Activated CD4-positive, alpha-beta T cell treated with anti-CD3 and anti-CD28 coated beads, Interleukin-2, amount 50 U/mL, for 16 hours (primary cell): ENCODE measurements around the gene SYNDIG1.

ENCODE experiments used
- DNase-seq: peaks from one replicate; pipeline ENCODE4 v3.0.0-alpha.2; 2020

SYNDIG1 gene

DNA sequence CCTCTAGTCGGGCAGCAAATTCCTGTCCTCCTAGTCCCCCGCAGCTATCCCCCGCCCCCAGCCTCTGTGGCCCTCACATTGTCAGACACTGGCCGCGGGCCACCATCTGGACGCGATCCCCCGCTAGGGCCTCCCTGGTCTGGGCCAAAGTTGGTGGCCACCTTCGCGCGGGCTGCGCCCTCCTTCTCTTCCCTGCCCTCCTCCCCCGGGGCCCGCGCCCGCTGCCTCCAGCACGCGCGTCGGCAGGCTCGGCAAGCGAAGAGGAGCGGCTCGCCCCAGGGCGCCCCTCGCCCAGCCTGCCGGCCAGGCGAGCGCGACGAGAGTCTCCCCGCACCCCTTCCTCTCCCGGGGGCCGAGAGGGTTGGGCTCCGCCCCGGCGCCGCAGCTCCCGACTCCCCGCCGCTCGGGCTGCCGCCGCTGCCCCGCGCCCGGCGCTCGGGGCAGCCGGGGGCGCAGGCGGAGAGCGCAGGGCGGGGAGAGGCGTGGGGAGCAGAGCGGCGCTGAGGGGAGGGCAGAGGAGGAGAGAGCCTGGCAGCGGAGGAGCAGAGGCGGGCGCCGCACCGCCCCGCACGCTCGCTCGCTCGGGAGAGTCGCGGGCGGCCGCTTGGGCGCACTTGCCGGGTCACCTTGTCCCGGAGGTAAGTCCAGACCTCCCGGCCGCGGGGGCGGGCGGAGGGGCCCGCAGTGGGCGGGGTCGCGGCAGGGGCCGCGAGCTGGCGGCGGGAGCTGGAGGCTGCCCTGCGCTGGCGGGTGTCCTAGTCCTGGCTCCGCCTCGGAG lies at the start of gene SYNDIG1:
TSS of gene SYNDIG1 (plus strand) at position 514 of the 778 bp plus-strand sequence. CDS start 73,469 bp downstream, outside the sequence.
- no peak for DNase-seq

- DNase-seq: no peak
These were observed 49.6 kb upstream of the SYNDIG1 start for GRCh38 chr20:24419786-24420185.

- DNase-seq: no peak
These were observed 48.9 kb upstream of the SYNDIG1 start for GRCh38 chr20:24420567-24420966.

- DNase-seq: no peak
These were observed 48.4 kb upstream of the SYNDIG1 start for GRCh38 chr20:24421071-24421470.

GRCh38 chr20:24422091-24422760 lies 47.2 kb upstream of the SYNDIG1 start:
- DNase-seq: no peak

GRCh38 chr20:24423390-24424313 lies 45.8 kb upstream of the SYNDIG1 start:
- DNase-seq: no peak

DNA sequence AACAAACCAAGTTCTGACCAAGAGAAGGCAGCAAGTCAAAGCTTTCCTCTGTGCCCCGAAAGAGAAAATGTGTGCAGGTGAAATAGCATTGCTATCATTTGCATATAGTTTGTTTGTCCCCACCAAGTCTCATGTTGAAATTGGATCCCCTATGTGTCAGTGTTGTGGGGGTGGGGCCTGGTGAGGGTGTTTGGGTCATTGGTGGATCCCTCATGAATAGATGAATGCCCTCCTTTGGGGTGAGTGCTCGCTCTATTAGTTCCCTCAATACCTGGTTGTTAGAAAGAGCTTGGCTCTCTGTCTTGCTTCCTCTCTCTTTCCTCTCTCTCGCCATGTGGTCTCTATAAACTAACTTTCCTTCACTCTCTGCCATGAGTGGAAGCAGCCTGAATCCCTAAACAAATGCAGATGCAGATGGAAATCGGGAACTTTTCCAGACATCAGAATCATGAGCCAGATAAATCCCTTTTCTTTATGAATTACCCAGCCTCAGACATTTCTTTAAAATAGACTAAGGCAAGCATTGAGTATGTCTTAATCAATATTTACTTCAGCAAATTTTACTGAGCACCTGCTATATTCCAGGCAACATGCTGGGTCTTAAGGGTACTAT lies 43.8 kb upstream of the SYNDIG1 start:
- DNase-seq: no peak

DNA sequence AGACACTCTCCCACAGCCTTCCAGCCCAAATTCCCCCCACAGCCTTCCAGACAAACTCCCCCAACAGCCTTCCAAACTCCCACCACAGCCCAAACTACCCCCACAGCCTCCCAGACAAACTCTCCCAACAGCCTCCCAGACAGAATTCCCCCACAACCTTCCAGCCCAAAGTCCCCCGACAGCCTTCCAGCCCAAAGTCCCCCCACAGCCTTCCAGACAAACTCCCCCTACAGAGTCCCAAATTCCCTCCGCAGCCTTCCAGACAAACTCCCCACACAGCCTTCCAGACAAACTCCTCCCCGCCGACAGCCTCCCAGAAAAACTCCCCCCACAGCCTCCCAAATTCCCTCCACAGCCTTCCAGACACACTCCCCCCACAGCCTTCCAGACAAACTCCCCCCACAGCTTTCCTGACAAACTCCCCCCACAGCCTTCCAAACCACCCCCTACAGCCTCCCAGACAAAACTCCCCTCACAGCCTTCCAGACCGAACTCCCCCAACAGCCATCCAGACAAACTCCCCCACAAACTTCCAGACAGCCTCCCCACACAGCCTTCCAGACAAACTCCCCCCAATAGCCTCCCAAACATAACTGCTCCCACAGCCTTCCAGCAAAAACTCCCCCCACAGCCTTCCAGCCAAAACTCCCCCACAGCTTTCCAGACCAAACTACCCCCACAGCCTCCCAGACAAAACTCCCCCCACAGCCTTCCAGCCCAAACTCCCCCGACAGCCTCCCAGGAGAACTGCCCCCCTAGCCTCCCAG lies 38.0 kb upstream of the SYNDIG1 start:
- DNase-seq: no peak

GRCh38 chr20:24432046-24432442 lies 37.4 kb upstream of the SYNDIG1 start:
- DNase-seq: no peak

DNA sequence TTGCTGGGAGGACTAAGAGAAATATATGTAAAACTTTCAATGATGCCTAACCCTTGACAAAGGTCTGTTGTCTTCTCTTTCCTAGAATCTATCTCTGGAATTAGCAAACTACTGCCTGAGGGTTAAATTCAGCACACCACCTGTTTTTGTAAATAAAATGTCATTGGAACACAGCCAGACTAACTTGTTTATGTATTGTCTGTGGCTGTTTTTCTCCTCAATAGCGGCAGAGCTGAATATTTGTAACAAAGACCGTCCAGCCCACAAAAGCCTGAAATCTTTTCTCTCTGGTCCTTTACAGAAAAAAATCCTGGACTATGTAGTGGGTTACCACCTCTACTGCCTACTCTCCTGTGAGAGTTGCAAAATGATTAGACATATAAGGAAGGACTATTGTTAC lies 33.3 kb upstream of the SYNDIG1 start:
- DNase-seq: no peak

DNA sequence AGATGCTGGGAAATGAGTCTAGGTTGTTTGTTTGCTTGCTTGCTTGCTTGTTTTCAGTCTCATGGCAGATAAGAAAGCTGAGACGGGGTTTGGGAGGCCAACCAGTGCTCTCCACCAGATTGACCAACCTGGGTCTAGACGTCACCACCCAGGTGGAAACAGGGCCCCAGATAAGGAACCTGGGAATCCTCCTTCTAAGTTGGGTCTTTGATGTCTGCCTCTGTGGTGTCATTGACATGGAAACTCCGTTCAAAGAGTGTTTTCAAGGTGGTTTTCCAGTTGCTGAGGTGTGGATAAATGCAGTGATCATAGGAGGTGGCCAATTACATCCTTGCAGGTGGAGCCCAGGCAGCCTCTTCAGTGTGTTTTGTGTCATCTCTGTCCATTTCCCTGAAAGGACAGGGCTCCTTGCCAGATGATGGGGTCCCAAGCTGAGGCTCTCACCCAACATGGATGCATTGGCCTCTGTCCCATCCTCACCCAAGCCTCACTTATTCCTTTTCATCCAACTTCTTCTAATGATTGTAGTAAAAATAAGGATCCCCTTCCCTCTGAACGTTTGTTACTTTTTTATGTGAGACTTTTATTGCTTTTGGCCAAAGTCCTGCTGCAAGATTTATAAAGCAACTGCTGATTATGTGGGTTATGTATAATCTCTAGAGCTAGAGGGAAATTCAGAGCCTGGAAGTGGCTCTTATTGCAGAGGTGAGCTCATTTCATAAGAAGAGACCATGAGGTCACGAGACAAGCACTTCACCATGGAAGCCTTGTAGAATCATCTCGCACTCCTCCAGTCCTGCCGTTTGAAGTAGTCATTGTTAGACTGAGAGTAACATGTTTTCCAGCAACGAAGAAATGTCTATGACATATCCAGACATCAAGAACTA lies 32.0 kb upstream of the SYNDIG1 start:
- DNase-seq: no peak

- no peak for DNase-seq
These were observed 31.1 kb upstream of the SYNDIG1 start for GRCh38 chr20:24438331-24438730.

- DNase-seq: no peak
These were observed 29.6 kb upstream of the SYNDIG1 start for GRCh38 chr20:24439737-24440387.

- DNase-seq: no peak
These were observed 27.8 kb upstream of the SYNDIG1 start for GRCh38 chr20:24441661-24442060.

DNA sequence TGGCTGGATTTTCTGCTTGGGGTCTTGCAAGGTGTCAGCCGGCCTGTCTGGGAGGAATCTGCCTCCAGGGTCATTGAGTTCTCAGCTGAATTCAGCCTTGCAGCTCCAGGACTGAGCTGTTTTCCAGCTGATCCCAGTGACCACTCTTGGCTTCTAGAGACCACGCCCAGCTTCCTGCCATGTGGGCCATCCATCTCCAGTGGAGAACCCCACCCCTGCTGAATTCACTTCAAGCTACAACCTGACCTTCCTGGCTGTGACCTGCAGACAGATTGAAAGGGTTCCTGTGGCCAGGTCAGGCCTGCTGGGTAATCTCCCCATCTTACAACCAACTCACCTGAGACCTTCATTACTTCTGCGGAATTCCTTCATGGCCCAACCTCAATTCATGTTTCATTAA lies 26.5 kb upstream of the SYNDIG1 start:
- no peak for DNase-seq

- no peak for DNase-seq
These were observed 26.0 kb upstream of the SYNDIG1 start for GRCh38 chr20:24443436-24443835.

GRCh38 chr20:24444526-24445190 lies 24.8 kb upstream of the SYNDIG1 start:
- DNase-seq: no peak

DNA sequence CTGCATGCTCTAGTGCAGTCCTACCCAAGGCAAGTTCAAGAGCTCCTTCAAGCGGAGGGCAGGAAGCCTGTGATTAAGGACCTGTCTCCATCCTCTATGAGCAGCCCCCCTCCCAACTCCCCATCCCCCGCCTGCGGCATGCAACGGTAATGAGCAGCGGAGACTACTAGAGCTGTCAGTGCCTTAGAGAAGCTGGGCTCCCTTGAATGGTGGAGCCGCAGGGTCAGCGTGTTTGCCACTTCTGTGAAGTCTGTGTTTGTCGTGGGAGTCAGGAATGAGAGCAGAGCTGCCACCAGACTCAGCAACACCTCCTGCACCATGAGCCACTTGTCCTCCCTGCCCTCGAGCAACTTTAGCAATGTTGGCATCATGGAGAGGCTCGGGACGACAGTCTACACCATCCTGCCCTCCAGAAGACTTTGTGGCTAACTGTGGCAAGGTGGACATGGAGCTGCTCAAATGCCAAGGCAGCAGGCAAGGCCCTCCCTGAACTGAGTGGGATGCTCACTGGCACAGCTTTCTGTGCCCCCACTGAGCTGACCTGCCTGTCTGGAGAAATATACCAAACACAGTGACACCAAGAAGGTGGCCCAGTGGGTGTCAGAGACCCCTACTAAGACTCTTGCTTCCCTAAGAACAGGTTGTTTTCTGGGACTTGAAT lies 23.8 kb upstream of the SYNDIG1 start:
- DNase-seq: no peak

DNA sequence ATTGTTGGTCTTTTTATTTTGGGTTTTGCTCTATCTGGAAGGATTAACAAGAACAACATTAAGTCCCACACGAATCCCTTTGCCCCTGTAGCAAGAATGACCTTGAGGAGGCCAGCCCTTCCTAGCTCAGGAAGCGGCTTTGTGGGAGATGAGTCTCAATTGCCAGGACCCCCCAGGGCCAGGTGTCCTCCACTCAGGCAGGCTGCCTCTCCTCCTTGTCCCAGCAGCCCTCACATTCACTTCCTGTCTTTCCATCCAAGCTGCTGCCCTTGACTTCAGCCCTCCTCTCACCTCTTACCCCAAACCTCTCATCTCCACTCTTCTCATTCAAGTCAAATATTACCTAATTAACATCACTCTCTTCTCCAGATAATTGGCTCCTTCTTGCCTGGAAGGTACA lies 22.6 kb upstream of the SYNDIG1 start:
- no peak for DNase-seq
